Measurements from ENCODE around the gene PI4KB.
"Not testable (repeated sequence)": the region's sequence is repeated elsewhere in the genome, so short reads cannot be mapped to it uniquely, and the experiment has no call there.

The PI4KB gene

GRCh38 chr1:151356696-151357095 is 29.5 kb upstream of the PI4KB start:
- Histone ChIP-seq H3K36me3 (ENCODE audit: control insufficient read depth in 4 of 4, insufficient read depth in 4 of 4, low read length in 3 of 4) (no peaks in the 10 kb centered on the region), H3K27me3 (replicated peaks in 2 of 5; ENCODE audit: control insufficient read depth in 4 of 5, insufficient read depth in 5 of 5, low read length in 4 of 5) (no peaks in the 10 kb centered on the region), H3K27ac (ENCODE audit: insufficient read depth in 1 of 2, low read depth in 1 of 2, low read length in 2 of 2, poor library complexity in 1 of 2, severe bottlenecking in 2 of 2) (no peak overlapping the region), H3K9me3 (ENCODE audit: control extremely low read depth in 1 of 5, control insufficient read depth in 4 of 5, insufficient read depth in 2 of 5, low read depth in 1 of 5, low read length in 4 of 5) (peaks cover 0 to 5% (median 3%) of the 10 kb centered on the region in 5 experiments), H3K4me1 (ENCODE audit: control extremely low read depth in 1 of 4, control insufficient read depth in 4 of 4, insufficient read depth in 4 of 4, low read length in 3 of 4) (no peaks in the 10 kb centered on the region), H3K4me3 (ENCODE audit: control insufficient read depth in 1 of 7, extremely low read depth in 1 of 7, insufficient read depth in 4 of 7, low read depth in 2 of 7, low read length in 6 of 7) (no peak overlapping the region)
- no peak for DNase-seq
- CTCF ChIA-PET, result interaction anchor here (0.7 to 1.0 kb wide), 4 partner anchors 16 to 53 kb away, joined by 3 to 4 read pairs (median 4); no protein-coding TSS in a partner anchor
- POLR2A ChIA-PET, result interaction anchor here (0.5 to 0.9 kb wide), 2 partner anchors 8 to 9 kb away, joined by 3 to 5 read pairs; no protein-coding TSS in a partner anchor
- WGBS (ENCODE audit: insufficient coverage), result 100% methylated on average over 1 of the region's 2 CpGs

GRCh38 chr1:151352021-151352718 is 25.0 kb upstream of the PI4KB start:
- POLR2A ChIA-PET, result no interaction called here
- Histone ChIP-seq H3K4me1 (ENCODE audit: control extremely low read depth in 1 of 4, control insufficient read depth in 4 of 4, insufficient read depth in 4 of 4, low read length in 3 of 4) (peaks cover 6 to 9% (median 8%) of the 10 kb centered on the region in 4 experiments), H3K27me3 (replicated peaks in 2 of 5; ENCODE audit: control insufficient read depth in 4 of 5, insufficient read depth in 5 of 5, low read length in 4 of 5) (no peaks in the 10 kb centered on the region), H3K9me3 (ENCODE audit: control extremely low read depth in 1 of 5, control insufficient read depth in 4 of 5, insufficient read depth in 2 of 5, low read depth in 1 of 5, low read length in 4 of 5) (peaks cover 0 to 10% (median 3%) of the 10 kb centered on the region in 5 experiments), H3K36me3 (ENCODE audit: control insufficient read depth in 4 of 4, insufficient read depth in 4 of 4, low read length in 3 of 4) (no peaks in the 10 kb centered on the region), H3K27ac (ENCODE audit: insufficient read depth in 1 of 2, low read depth in 1 of 2, low read length in 2 of 2, poor library complexity in 1 of 2, severe bottlenecking in 2 of 2) (no peak overlapping the region), H3K4me3 (ENCODE audit: control insufficient read depth in 1 of 7, extremely low read depth in 1 of 7, insufficient read depth in 4 of 7, low read depth in 2 of 7, low read length in 6 of 7) (no peak overlapping the region)
- CTCF ChIA-PET, result interaction anchor here (0.6 to 6.0 kb wide), 6 partner anchors 13 to 599 kb away, joined by 3 to 39 read pairs (median 3); no protein-coding TSS in a partner anchor
- 100% methylated on average over 3 of the region's 6 CpGs for WGBS (ENCODE audit: insufficient coverage)
- DNase-seq, result peak in 2 of 3 donors; percentile 17 to 26

- CTCF ChIA-PET, result interaction anchor here (0.5 to 6.0 kb wide), 4 partner anchors 10 to 109 kb away, joined by 3 to 39 read pairs (median 8); no protein-coding TSS in a partner anchor
- DNase-seq; POLR2A ChIA-PET; H3K27ac ChIP-seq (ENCODE audit: insufficient read depth in 1 of 2, low read depth in 1 of 2, low read length in 2 of 2, poor library complexity in 1 of 2, severe bottlenecking in 2 of 2); H3K27me3 ChIP-seq (replicated peaks in 2 of 5; ENCODE audit: control insufficient read depth in 4 of 5, insufficient read depth in 5 of 5, low read length in 4 of 5); H3K4me3 ChIP-seq (ENCODE audit: control insufficient read depth in 1 of 7, extremely low read depth in 1 of 7, insufficient read depth in 4 of 7, low read depth in 2 of 7, low read length in 6 of 7); H3K9me3 ChIP-seq (ENCODE audit: control extremely low read depth in 1 of 5, control insufficient read depth in 4 of 5, insufficient read depth in 2 of 5, low read depth in 1 of 5, low read length in 4 of 5); H3K36me3 ChIP-seq (ENCODE audit: control insufficient read depth in 4 of 4, insufficient read depth in 4 of 4, low read length in 3 of 4): not testable (repeated sequence)
- WGBS (ENCODE audit: insufficient coverage), result 100% methylated on average over 6 of the region's 9 CpGs
- H3K4me1 ChIP-seq (ENCODE audit: control extremely low read depth in 1 of 4, control insufficient read depth in 4 of 4, insufficient read depth in 4 of 4, low read length in 3 of 4), result peaks cover 16 to 21% (median 20%) of the 10 kb centered on the region in 4 experiments
Observed at GRCh38 chr1:151350323-151350722, 23.1 kb upstream of the PI4KB start.

GRCh38 chr1:151347523-151348246 is 20.5 kb upstream of the PI4KB start:
- Histone ChIP-seq H3K4me3 (ENCODE audit: control insufficient read depth in 1 of 7, extremely low read depth in 1 of 7, insufficient read depth in 4 of 7, low read depth in 2 of 7, low read length in 6 of 7) (peak overlapping the region in 6 of 7 experiments; percentile 54 to 84 (median 74)), H3K4me1 (ENCODE audit: control extremely low read depth in 1 of 4, control insufficient read depth in 4 of 4, insufficient read depth in 4 of 4, low read length in 3 of 4) (peaks cover 16 to 28% (median 25%) of the 10 kb centered on the region in 4 experiments), H3K27me3 (replicated peaks in 2 of 5; ENCODE audit: control insufficient read depth in 4 of 5, insufficient read depth in 5 of 5, low read length in 4 of 5) (no peaks in the 10 kb centered on the region), H3K27ac (ENCODE audit: insufficient read depth in 1 of 2, low read depth in 1 of 2, low read length in 2 of 2, poor library complexity in 1 of 2, severe bottlenecking in 2 of 2) (peak overlapping the region; percentile 99 to 100), H3K36me3 (ENCODE audit: control insufficient read depth in 4 of 4, insufficient read depth in 4 of 4, low read length in 3 of 4) (peaks cover 11 to 30% (median 24%) of the 10 kb centered on the region in 4 experiments), H3K9me3 (ENCODE audit: control extremely low read depth in 1 of 5, control insufficient read depth in 4 of 5, insufficient read depth in 2 of 5, low read depth in 1 of 5, low read length in 4 of 5) (peaks cover 0 to 10% (median 3%) of the 10 kb centered on the region in 5 experiments)
- peak in 1 of 3 donors; percentile 21 for DNase-seq
- ChIA-PET POLR2A (interaction anchor here (0.6 to 0.7 kb wide), 2 partner anchors 9 to 39 kb away, joined by 5 read pairs; no protein-coding TSS in a partner anchor), CTCF (interaction anchor here (0.6 to 1.8 kb wide), 3 partner anchors 18 to 53 kb away, joined by 3 read pairs; no protein-coding TSS in a partner anchor)
- WGBS (ENCODE audit: insufficient coverage), result 27% methylated on average over 4 of the region's 12 CpGs

GRCh38 chr1:151346769-151347522 is 19.7 kb upstream of the PI4KB start, which contains the start of gene RFX5:
Gene RFX5, minus strand, starts transcription at chr1:151347252. Its CDS starts 932 bp downstream, at chr1:151346320.
- ChIA-PET CTCF (interaction anchor here (1.8 kb wide), 1 partner anchor 54 kb away, joined by 3 read pairs; no protein-coding TSS in a partner anchor), POLR2A (no interaction called here)
- peaks cover 16 to 28% (median 25%) of the 10 kb centered on the region in 4 experiments for H3K4me1 ChIP-seq (ENCODE audit: control extremely low read depth in 1 of 4, control insufficient read depth in 4 of 4, insufficient read depth in 4 of 4, low read length in 3 of 4)
- peaks cover 15 to 37% (median 31%) of the 10 kb centered on the region in 4 experiments for H3K36me3 ChIP-seq (ENCODE audit: control insufficient read depth in 4 of 4, insufficient read depth in 4 of 4, low read length in 3 of 4)
- no peaks in the 10 kb centered on the region for H3K27me3 ChIP-seq (replicated peaks in 2 of 5; ENCODE audit: control insufficient read depth in 4 of 5, insufficient read depth in 5 of 5, low read length in 4 of 5)
- 0% methylated on average over 31 of the region's 38 CpGs for WGBS (ENCODE audit: insufficient coverage)
- H3K9me3 ChIP-seq (ENCODE audit: control extremely low read depth in 1 of 5, control insufficient read depth in 4 of 5, insufficient read depth in 2 of 5, low read depth in 1 of 5, low read length in 4 of 5), result peaks cover 0 to 6% (median under 1%) of the 10 kb centered on the region in 5 experiments
- peak within 1 kb of the TSS; percentile 99 to 100 for H3K27ac ChIP-seq (ENCODE audit: insufficient read depth in 1 of 2, low read depth in 1 of 2, low read length in 2 of 2, poor library complexity in 1 of 2, severe bottlenecking in 2 of 2)
- peak; percentile 99 to 100 (median 100) for DNase-seq
- H3K4me3 ChIP-seq (ENCODE audit: control insufficient read depth in 1 of 7, extremely low read depth in 1 of 7, insufficient read depth in 4 of 7, low read depth in 2 of 7, low read length in 6 of 7), result peak within 1 kb of the TSS; percentile 26 to 84 (median 74)

GRCh38 chr1:151346082-151346768 is 19.0 kb upstream of the PI4KB start:
- POLR2A ChIA-PET, result no interaction called here
- Histone ChIP-seq H3K4me3 (ENCODE audit: control insufficient read depth in 1 of 7, extremely low read depth in 1 of 7, insufficient read depth in 4 of 7, low read depth in 2 of 7, low read length in 6 of 7) (peak overlapping the region in 6 of 7 experiments; percentile 68 to 84 (median 74)), H3K27me3 (replicated peaks in 2 of 5; ENCODE audit: control insufficient read depth in 4 of 5, insufficient read depth in 5 of 5, low read length in 4 of 5) (no peaks in the 10 kb centered on the region), H3K36me3 (ENCODE audit: control insufficient read depth in 4 of 4, insufficient read depth in 4 of 4, low read length in 3 of 4) (peaks cover 16 to 39% (median 36%) of the 10 kb centered on the region in 4 experiments), H3K27ac (ENCODE audit: insufficient read depth in 1 of 2, low read depth in 1 of 2, low read length in 2 of 2, poor library complexity in 1 of 2, severe bottlenecking in 2 of 2) (peak overlapping the region; percentile 99 to 100), H3K4me1 (ENCODE audit: control extremely low read depth in 1 of 4, control insufficient read depth in 4 of 4, insufficient read depth in 4 of 4, low read length in 3 of 4) (peaks cover 16 to 28% (median 25%) of the 10 kb centered on the region in 4 experiments), H3K9me3 (ENCODE audit: control extremely low read depth in 1 of 5, control insufficient read depth in 4 of 5, insufficient read depth in 2 of 5, low read depth in 1 of 5, low read length in 4 of 5) (peaks cover 0 to 5% (median 0%) of the 10 kb centered on the region in 5 experiments)
- DNase-seq, result peak in 2 of 3 donors; percentile 14 to 17
- CTCF ChIA-PET, result interaction anchor here (1.6 to 28.0 kb wide), 3 partner anchors 10 to 55 kb away, joined by 3 to 644 read pairs (median 5); partner anchors contain the start of gene PI4KB
- 33% methylated on average over 7 of the region's 7 CpGs for WGBS (ENCODE audit: insufficient coverage)
